IPS-20b (cell line): ENCODE data around the gene ELP2.
A peak's percentile ranks its signal among the peaks of the same experiment; 100 is the strongest.
"Not testable (repeated sequence)": the region's sequence is repeated elsewhere in the genome, so short reads cannot be mapped to it uniquely, and the experiment has no call there.

Source experiments
- H3K27ac ChIP-seq: one replicate; pipeline ENCODE4 v1.5.1; 2013; ENCODE audit warnings: low read length
- H3K27me3 ChIP-seq: 2 replicates; pipeline ENCODE4 v1.6.1; 2013; ENCODE audit warnings: mild to moderate bottlenecking, low read length, inconsistent platforms; ENCODE audit not compliant: insufficient read depth
- H3K36me3 ChIP-seq: 2 replicates; pipeline ENCODE4 v1.6.1; 2013; ENCODE audit warnings: low read depth, mild to moderate bottlenecking, inconsistent platforms, low read length, moderate library complexity; ENCODE audit not compliant: insufficient read depth
- H3K4me1 ChIP-seq: 2 replicates; pipeline ENCODE4 v1.6.1; 2013; ENCODE audit warnings: mild to moderate bottlenecking, control low read depth, inconsistent platforms, low read length, moderate library complexity; ENCODE audit not compliant: insufficient read depth
- H3K4me3 ChIP-seq: 2 replicates; pipeline ENCODE4 v1.5.1; 2013; ENCODE audit warnings: mild to moderate bottlenecking, low read length, inconsistent platforms
- H3K9ac ChIP-seq: 2 replicates; pipeline ENCODE4 v1.6.1; 2013; ENCODE audit warnings: low read depth, mild to moderate bottlenecking, inconsistent platforms, low read length, moderate library complexity
- H3K9me3 ChIP-seq: 2 replicates; pipeline ENCODE4 v1.6.1; 2013; ENCODE audit warnings: mild to moderate bottlenecking, low read depth, low read length, inconsistent platforms; ENCODE audit not compliant: insufficient read depth

The ELP2 gene, protein sequence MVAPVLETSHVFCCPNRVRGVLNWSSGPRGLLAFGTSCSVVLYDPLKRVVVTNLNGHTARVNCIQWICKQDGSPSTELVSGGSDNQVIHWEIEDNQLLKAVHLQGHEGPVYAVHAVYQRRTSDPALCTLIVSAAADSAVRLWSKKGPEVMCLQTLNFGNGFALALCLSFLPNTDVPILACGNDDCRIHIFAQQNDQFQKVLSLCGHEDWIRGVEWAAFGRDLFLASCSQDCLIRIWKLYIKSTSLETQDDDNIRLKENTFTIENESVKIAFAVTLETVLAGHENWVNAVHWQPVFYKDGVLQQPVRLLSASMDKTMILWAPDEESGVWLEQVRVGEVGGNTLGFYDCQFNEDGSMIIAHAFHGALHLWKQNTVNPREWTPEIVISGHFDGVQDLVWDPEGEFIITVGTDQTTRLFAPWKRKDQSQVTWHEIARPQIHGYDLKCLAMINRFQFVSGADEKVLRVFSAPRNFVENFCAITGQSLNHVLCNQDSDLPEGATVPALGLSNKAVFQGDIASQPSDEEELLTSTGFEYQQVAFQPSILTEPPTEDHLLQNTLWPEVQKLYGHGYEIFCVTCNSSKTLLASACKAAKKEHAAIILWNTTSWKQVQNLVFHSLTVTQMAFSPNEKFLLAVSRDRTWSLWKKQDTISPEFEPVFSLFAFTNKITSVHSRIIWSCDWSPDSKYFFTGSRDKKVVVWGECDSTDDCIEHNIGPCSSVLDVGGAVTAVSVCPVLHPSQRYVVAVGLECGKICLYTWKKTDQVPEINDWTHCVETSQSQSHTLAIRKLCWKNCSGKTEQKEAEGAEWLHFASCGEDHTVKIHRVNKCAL

DNA sequence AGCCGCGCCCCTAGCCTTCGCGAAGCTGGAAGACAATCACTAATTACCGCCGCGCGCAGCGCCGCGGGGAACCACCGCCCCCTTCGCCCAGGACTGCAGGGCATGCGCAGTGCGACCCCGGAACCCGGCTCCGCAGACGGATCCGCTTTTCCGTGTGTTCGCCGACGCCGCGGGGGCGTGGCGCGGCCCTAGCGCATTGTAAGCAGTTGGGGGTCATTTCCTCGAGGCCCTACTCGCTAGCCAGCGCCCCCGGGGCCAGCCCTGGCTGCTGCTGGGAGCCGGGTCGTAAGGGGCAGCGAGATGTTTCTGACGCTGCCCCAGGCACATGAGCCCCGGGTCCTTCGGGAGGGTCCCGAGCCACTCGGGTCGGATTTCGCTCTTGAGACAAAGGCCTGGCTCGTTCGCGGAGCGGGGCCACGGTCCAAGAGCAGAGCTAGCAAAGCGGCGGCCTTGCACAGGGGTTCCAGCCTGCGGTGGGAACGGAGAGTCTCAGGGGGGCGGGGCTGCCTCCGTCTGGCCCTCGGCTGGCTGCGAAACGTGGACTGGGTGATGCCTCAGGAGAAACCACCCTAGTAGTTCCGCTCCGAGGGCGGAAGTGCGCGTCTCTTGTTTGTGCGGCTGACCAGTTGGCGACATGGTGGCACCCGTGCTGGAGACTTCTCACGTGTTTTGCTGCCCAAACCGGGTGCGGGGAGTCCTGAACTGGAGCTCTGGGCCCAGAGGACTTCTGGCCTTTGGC, at the start of gene ELP2, which contains the start of gene SLC39A6:
Gene ELP2 (plus strand): TSS at position 600 of the 739 bp plus-strand sequence. CDS start 35 bp downstream, at position 635.
Gene SLC39A6 (minus strand): TSS at position 41 of the 739 bp plus-strand sequence. CDS start 2,333 bp downstream, outside the sequence.
- Histone ChIP-seq H3K27me3 (0 out of 2 replicates have a peak, but pooled peaks cover 5% of the 10 kb centered on the region), H3K9ac (peak within 1 kb of the TSS; percentile 95), H3K4me3 (peak within 1 kb of the TSS; percentile 92), H3K9me3 (no peaks in the 10 kb centered on the region), H3K27ac (peak within 1 kb of the TSS; percentile 83), H3K36me3 (peaks cover 37% of the 10 kb centered on the region), H3K4me1 (0 out of 2 replicates have a peak, but pooled peaks cover 3% of the 10 kb centered on the region)

DNA sequence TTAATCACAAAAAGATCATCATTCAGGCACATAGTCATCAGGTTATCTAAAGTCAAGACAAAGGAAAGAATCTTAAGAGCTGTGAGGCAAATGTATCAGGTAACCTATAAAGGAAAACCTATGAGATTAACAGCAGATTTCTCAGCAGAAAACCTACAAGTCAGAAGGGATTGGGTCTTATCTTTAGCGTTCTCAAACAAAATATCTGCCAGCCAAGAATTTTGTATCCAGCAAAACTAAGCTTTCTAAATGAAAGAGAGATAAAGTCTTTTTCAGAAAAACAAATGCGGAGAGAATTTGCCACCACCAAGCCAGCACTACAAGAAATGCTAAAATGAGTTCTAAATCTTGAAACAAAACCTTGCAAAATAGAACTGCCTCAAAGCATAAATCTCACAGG, 48.6 kb upstream of the ELP2 start:
- H3K27me3 ChIP-seq, H3K9ac ChIP-seq, H3K4me1 ChIP-seq, H3K4me3 ChIP-seq, H3K36me3 ChIP-seq, H3K27ac ChIP-seq: not testable (repeated sequence)
- H3K9me3 ChIP-seq: peaks cover 16% of the 10 kb centered on the region

DNA sequence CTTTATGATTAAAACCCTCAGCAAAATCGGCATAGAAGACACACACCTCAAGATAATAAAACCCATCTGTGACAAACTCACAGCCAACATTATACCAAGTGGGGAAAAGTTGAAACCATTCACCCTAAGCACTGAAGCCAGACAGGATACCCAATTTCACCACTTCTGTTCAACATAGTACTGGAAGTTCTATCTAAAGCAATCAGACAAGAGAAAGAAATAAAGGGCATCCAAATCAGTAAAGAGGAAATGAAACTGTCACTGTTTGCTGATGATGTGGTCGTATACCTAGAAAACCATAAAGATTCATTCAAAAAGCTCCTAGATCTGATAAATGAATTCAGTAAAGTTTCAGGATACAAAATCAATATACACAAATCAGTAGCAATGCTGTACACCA, 46.0 kb upstream of the ELP2 start:
- H3K9me3 ChIP-seq: peaks cover 14% of the 10 kb centered on the region
- H3K27ac ChIP-seq: no peak overlapping the region
- no peak overlapping the region for H3K9ac ChIP-seq
- H3K27me3 ChIP-seq: no peaks in the 10 kb centered on the region
- no peak overlapping the region for H3K4me3 ChIP-seq
- no peaks in the 10 kb centered on the region for H3K36me3 ChIP-seq
- no peaks in the 10 kb centered on the region for H3K4me1 ChIP-seq

DNA sequence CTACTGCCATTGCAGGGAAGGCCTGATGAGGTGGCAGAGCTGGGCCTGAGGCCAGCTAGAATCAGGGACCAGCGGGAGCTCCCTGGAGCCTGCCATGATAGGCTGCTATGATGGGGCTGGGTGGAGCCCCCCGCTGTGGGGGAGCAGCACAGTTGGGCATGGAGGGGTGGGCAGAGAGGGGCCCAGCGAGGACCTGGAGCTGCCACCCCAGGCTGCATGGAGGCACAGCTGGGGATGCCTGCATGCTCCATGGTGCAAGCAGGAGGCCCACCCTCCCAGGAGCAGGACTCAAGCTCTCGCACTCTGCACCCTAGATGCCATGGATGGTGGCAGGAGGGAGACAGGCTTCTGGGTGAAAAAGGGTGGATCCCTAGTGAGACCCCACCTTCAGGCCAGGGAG, 44.5 kb upstream of the ELP2 start:
- H3K27me3 ChIP-seq: no peaks in the 10 kb centered on the region
- H3K9me3 ChIP-seq: peaks cover 3% of the 10 kb centered on the region
- no peak overlapping the region for H3K27ac ChIP-seq
- no peaks in the 10 kb centered on the region for H3K4me1 ChIP-seq
- no peaks in the 10 kb centered on the region for H3K36me3 ChIP-seq
- no peak overlapping the region for H3K9ac ChIP-seq
- H3K4me3 ChIP-seq: no peak overlapping the region

DNA sequence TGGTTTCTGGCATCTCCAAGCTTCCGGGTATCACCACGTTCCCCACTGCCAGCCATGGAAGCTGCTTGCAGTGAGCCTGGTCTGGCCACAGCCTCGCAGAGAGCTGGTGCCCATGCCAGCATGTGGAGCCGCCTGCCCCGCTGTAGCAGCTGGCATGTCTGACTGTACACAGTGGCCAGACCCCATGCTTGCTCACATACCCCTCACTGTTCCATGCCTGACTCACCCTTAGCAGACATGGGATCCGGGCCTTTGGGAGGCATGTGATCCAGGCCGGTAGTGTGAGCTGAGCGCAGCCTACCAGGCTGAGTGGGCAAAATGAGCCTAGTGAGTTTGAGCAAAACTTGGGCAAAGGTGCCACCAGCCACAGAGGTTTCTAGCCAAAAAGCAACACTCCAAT, 43.5 kb upstream of the ELP2 start:
- Histone ChIP-seq H3K9me3 (no peaks in the 10 kb centered on the region), H3K9ac (no peak overlapping the region), H3K27ac (no peak overlapping the region), H3K4me1 (no peaks in the 10 kb centered on the region), H3K36me3 (no peaks in the 10 kb centered on the region), H3K4me3 (no peak overlapping the region), H3K27me3 (no peaks in the 10 kb centered on the region)

DNA sequence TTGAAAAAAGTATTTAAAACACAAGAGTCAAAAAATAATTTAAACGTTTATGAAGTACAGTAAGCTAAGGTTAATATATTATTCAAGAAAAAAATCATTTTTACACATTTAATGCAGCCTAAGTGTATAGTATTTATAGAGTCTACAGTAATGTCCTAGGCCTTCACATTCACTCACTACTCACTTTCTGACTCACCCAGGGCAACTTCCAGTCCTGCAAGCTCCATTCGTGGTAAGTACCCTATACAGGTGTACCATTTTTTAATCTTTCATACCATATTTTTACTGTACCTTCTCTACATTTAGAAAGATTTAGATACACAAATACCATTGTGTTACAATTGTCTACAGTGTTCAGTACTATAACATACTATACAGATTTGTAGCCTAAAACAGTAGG, 41.4 kb upstream of the ELP2 start:
- Histone ChIP-seq H3K36me3 (no peaks in the 10 kb centered on the region), H3K9me3 (no peaks in the 10 kb centered on the region), H3K27me3 (no peaks in the 10 kb centered on the region), H3K4me1 (no peaks in the 10 kb centered on the region), H3K4me3 (no peak overlapping the region), H3K9ac (no peak overlapping the region), H3K27ac (no peak overlapping the region)

DNA sequence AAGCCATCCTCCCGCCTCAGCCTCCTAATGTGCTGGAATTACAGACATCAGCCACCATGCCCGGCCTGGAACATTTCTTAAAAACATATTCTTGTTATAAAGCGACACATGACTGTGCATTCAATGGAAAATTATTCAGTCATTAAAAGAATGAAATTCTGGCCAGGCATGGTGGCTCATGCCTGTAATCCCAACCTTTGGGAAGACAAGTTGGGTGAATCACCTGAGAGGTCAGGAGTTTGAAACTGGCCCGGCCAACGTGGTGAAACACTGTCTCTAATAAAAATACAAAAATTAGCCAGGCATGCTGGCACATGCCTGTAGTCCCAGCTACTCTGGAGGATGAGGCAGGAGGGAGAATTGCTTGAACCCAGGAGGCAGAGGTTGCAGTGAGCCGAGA, 40.7 kb upstream of the ELP2 start:
- Histone ChIP-seq H3K27ac (no peak overlapping the region), H3K4me3 (no peak overlapping the region), H3K36me3 (no peaks in the 10 kb centered on the region), H3K9ac (no peak overlapping the region), H3K4me1 (no peaks in the 10 kb centered on the region), H3K27me3 (no peaks in the 10 kb centered on the region), H3K9me3 (no peaks in the 10 kb centered on the region)

DNA sequence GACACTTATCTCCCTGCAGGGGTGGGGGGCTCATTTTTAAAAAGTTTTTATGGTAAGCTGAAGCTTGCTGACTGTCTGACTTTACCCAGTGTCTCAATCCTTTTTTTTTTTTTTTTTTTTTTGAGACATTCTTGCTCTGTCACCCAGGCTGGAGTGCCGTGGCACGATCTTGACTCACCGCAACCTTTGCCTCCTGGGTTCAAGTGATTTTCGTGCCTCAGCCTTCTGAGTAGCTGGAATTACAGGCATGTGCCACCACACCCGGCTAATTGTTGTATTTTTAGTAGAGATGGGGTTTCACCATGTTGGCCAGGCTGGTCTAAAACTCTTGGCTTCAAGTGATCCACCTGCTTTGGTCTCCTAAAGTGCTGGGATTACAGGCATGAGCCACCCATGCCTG, 37.6 kb upstream of the ELP2 start:
- not testable (repeated sequence) for H3K27me3 ChIP-seq, H3K27ac ChIP-seq, H3K4me3 ChIP-seq, H3K9ac ChIP-seq, H3K4me1 ChIP-seq, H3K36me3 ChIP-seq, H3K9me3 ChIP-seq

DNA sequence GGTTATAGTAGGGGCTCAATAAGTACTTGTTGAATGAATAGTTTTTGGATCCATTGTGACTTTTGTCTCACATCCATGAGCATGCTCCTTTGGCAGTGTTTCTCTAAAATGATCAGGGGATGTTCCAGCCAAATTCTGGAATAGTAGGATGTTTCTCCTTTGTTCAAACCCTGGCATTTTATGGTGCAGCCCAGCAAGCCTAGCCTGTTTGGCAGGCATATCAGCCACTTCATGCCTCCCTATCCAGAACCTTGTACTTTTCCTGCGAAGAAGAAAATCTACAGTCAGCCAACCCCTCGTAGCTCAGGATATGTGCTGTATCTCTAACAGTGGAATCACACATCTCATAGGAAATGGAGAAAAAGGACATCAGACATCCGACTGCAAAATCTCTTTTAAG, 35.3 kb upstream of the ELP2 start:
- no peak overlapping the region for H3K27ac ChIP-seq
- H3K4me1 ChIP-seq: no peaks in the 10 kb centered on the region
- no peaks in the 10 kb centered on the region for H3K27me3 ChIP-seq
- no peak overlapping the region for H3K9ac ChIP-seq
- H3K9me3 ChIP-seq: no peaks in the 10 kb centered on the region
- H3K36me3 ChIP-seq: no peaks in the 10 kb centered on the region
- no peak overlapping the region for H3K4me3 ChIP-seq

DNA sequence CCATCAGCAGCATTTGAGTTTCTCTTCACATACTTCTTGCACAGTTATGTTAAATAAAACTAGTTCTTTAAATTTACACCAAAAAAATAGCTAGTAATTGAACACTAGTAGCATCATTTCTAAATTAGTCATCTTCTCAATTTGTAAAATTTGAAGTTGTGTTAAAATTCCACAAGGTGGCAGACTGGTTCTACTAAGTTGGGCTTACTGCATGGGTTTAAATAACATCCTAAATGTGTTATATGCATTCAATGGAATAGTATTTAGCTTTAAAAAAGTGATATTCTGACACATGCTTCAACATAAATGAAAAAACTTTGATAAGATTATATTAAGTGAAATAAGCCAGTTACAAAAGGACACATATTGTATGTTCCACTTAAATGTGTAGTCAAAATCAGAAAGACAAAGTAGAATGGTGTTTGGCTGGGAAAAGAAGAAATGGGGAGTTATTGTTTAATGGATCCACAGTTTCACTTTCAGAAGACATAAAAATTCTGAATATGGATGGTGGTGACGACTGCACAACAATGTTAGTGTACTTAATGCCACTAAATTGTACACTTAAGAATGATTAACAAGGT, 33.7 kb upstream of the ELP2 start:
- H3K4me3 ChIP-seq: no peak overlapping the region
- H3K4me1 ChIP-seq: no peaks in the 10 kb centered on the region
- no peak overlapping the region for H3K9ac ChIP-seq
- no peaks in the 10 kb centered on the region for H3K9me3 ChIP-seq
- no peaks in the 10 kb centered on the region for H3K27me3 ChIP-seq
- no peaks in the 10 kb centered on the region for H3K36me3 ChIP-seq
- H3K27ac ChIP-seq: no peak overlapping the region

DNA sequence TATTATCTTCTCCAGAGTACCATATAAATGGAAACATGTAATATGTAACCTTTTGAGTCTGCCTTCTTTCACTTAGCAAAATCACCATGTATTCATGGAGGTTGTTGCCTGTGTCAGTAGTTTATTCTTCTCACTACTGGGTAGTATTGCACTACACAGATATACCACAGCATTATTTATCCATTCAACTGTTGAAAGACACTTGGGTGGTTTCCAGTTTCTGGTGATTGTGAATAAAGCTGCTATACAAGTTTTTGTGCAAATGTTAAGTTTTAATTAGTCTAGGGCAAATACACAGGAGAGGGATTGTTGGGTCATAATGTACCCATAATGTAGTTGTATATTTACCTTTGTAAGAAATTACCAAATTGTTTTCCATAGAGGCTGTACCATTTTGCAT, 32.7 kb upstream of the ELP2 start:
- Histone ChIP-seq H3K9ac (no peak overlapping the region), H3K4me3 (no peak overlapping the region), H3K9me3 (peaks cover 5% of the 10 kb centered on the region; the same call in 1 of the 2 replicates), H3K27me3 (no peaks in the 10 kb centered on the region), H3K4me1 (no peaks in the 10 kb centered on the region), H3K36me3 (no peaks in the 10 kb centered on the region), H3K27ac (no peak overlapping the region)
